Neural cell (in vitro differentiated cells): ENCODE results near the gene ZCWPW1. TPM values are rescaled to one million over a fixed set of nuclear protein-coding genes. Genes with fewer than 3 reads are reported as not detected.

Experiments used
- H2AFZ ChIP-seq: fragments of 200-600, 300-800 bp; sonication (generic), shearing (Covaris generic); 2 replicates; pipeline ENCODE4 v1.6.0; 2014; ENCODE audit warnings: low read depth, mild to moderate bottlenecking, antibody characterized with exemption, low read length, moderate library complexity
- H3F3A ChIP-seq: fragments of 200-600 bp; shearing (Covaris generic); 2 replicates; pipeline ENCODE4 v1.6.1; 2016; ENCODE audit warnings: mild to moderate bottlenecking, moderate library complexity, mixed read lengths, antibody characterized with exemption, low read length; ENCODE audit not compliant: insufficient read depth, poor library complexity, severe bottlenecking
- H3K27ac ChIP-seq: fragments of 200-600, 300-800 bp; sonication (generic), shearing (Covaris generic); 2 replicates; pipeline ENCODE4 v1.5.1; 2014; ENCODE audit warnings: mild to moderate bottlenecking, low read length, moderate library complexity
- H3K27me3 ChIP-seq: fragments of 300-800, 200-600 bp; sonication (generic), shearing (Covaris generic); 2 replicates; pipeline ENCODE4 v1.6.0; 2014; ENCODE audit warnings: mild to moderate bottlenecking, low read depth, low read length, moderate library complexity; ENCODE audit not compliant: insufficient read depth
- H3K36me3 ChIP-seq: fragments of 300-800, 200-600 bp; sonication (generic), shearing (Covaris generic); 2 replicates; pipeline ENCODE4 v1.5.1; 2014; ENCODE audit warnings: mild to moderate bottlenecking, antibody characterized with exemption, low read length, moderate library complexity; ENCODE audit not compliant: insufficient read depth
- H3K4me2 ChIP-seq: fragments of 300-800, 200-600 bp; sonication (generic), shearing (Covaris generic); 2 replicates; pipeline ENCODE4 v1.6.0; 2014; ENCODE audit warnings: mild to moderate bottlenecking, low read length
- H3K4me3 ChIP-seq: fragments of 300-800, 200-600 bp; sonication (generic), shearing (Covaris generic); 2 replicates; pipeline ENCODE4 v1.5.1; 2014; ENCODE audit warnings: mild to moderate bottlenecking, low read length, moderate library complexity
- H3K79me2 ChIP-seq: fragments of 200-600 bp; shearing (Covaris generic); replicated peaks from 2 replicates; pipeline ENCODE4 v1.6.0; 2014; ENCODE audit warnings: mild to moderate bottlenecking, low read length, moderate library complexity; ENCODE audit not compliant: insufficient read depth
- H3K9ac ChIP-seq: fragments of 300-800, 200-600 bp; sonication (generic), shearing (Covaris generic); 2 replicates; pipeline ENCODE4 v1.6.1; 2016; ENCODE audit warnings: mild to moderate bottlenecking, low read length, mixed read lengths
- H3K9me2 ChIP-seq: fragments of 200-600 bp; shearing (Covaris generic); 2 replicates; pipeline ENCODE4 v1.6.1; 2016; ENCODE audit warnings: mild to moderate bottlenecking, low read length, mixed read lengths; ENCODE audit not compliant: insufficient read depth
- H3K9me3 ChIP-seq: fragments of 200-600, 300-800 bp; sonication (generic), shearing (Covaris generic); 2 replicates; pipeline ENCODE4 v1.6.1; 2016; ENCODE audit warnings: mild to moderate bottlenecking, mixed run types, low read length, moderate library complexity, mixed read lengths
- H4K20me1 ChIP-seq: fragments of 200-600 bp; shearing (Covaris generic); 2 replicates; pipeline ENCODE4 v1.6.1; 2016; ENCODE audit warnings: mild to moderate bottlenecking, mixed run types; ENCODE audit not compliant: insufficient read depth
- EP300 ChIP-seq: fragments of 450-650 bp; conservative IDR thresholded peaks from 2 replicates; pipeline ENCODE4 v1.6.1; 2014; ENCODE audit warnings: antibody characterized with exemption, mild to moderate bottlenecking, moderate library complexity; ENCODE audit not compliant: poor library complexity, severe bottlenecking
- EZH2 ChIP-seq: fragments of 200-600, 300-800 bp; shearing (Covaris generic), sonication (generic); IDR thresholded peaks from 2 replicates; pipeline ENCODE4 v1.6.1; 2014; ENCODE audit warnings: antibody characterized with exemption, low read length, borderline replicate concordance, mild to moderate bottlenecking; ENCODE audit not compliant: insufficient read depth, poor library complexity, severe bottlenecking
- MXI1 ChIP-seq: fragments of 450-650 bp; conservative IDR thresholded peaks from 2 replicates; pipeline ENCODE4 v1.6.1; 2014; ENCODE audit warnings: antibody characterized with exemption, mild to moderate bottlenecking; ENCODE audit not compliant: poor library complexity, severe bottlenecking
- POLR2AphosphoS5 ChIP-seq: IDR thresholded peaks from 2 replicates; pipeline ENCODE4 v1.6.1; 2012
- RAD21 ChIP-seq: fragments of 450-650 bp; conservative IDR thresholded peaks from 2 replicates; pipeline ENCODE4 v1.6.1; 2014; ENCODE audit warnings: antibody characterized with exemption, mild to moderate bottlenecking, moderate library complexity
- SMC3 ChIP-seq: fragments of 450-650 bp; conservative IDR thresholded peaks from 2 replicates; pipeline ENCODE4 v1.6.1; 2014; ENCODE audit warnings: antibody characterized with exemption, mild to moderate bottlenecking, moderate library complexity; ENCODE audit not compliant: poor library complexity
- TAF1 ChIP-seq: IDR thresholded peaks from 2 replicates; pipeline ENCODE4 v1.6.1; 2012; ENCODE audit warnings: low read depth
- polyA plus RNA-seq: library from polyadenylated mRNA; depleted of rRNA; stranded (reverse); fragments of >200 nt; gene quantifications from 2 replicates; pipeline ENCODE4 v1.2.3, GENCODE V29; 2014
- TF ChIP-seq, protein P1 (sequence below): IDR thresholded peaks from 2 replicates; pipeline ENCODE4 v1.6.1; 2012; ENCODE audit warnings: borderline replicate concordance
- TF ChIP-seq, protein P2 (sequence below): fragments of 450-650 bp; IDR thresholded peaks from 2 replicates; pipeline ENCODE4 v1.5.1; 2014; ENCODE audit warnings: antibody characterized with exemption, mild to moderate bottlenecking, moderate library complexity; ENCODE audit not compliant: poor library complexity, severe bottlenecking

Gene ZCWPW1
- polyA plus RNA-seq, 1 donor from 2014 or later = 6.8 TPM

DNA sequence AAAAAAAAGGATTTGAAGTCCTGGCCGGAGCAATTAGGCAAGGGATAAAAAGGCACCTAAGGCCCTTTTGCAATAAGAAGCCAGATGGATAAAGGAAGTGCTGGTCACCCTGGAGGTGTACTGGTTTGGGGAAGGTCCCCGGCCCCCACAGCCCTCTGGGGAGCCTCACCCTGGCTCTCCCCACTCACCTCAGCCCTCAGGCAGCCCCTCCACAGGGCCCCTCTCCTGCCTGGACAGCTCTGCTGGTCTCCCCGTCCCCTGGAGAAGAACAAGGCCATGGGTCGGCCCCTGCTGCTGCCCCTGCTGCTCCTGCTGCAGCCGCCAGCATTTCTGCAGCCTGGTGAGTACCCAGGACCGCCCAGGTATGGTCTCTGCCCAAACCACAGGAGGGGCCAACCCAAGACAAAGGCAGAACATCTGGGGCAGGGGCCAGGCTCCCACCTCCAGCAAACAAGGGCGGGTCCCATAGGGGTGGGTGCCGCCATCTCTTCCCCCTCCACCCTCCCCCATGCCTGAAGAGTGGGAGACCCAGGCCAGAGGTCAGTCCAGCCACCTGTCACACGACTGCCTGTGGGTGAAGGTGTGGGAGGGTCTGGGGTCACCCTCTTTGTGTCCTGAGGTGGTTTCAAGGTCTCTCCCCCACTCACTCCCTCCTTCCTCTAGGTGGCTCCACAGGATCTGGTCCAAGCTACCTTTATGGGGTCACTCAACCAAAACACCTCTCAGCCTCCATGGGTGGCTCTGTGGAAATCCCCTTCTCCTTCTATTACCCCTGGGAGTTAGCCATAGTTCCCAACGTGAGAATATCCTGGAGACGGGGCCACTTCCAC lies 70.3 kb downstream of the ZCWPW1 start, which contains the start of gene PILRB:
Gene PILRB, plus strand, starts transcription at position 91 of the 830 bp plus-strand sequence. Its CDS starts 186 bp downstream, at position 277.
- H3K4me2 ChIP-seq = no peak within 1 kb of the TSS
- no peaks in the 10 kb centered on the region for H3K9me3 ChIP-seq
- no peak within 1 kb of the TSS for H2AFZ ChIP-seq
- H3K4me3 ChIP-seq = no peak within 1 kb of the TSS
- TF ChIP-seq, protein P1, sequence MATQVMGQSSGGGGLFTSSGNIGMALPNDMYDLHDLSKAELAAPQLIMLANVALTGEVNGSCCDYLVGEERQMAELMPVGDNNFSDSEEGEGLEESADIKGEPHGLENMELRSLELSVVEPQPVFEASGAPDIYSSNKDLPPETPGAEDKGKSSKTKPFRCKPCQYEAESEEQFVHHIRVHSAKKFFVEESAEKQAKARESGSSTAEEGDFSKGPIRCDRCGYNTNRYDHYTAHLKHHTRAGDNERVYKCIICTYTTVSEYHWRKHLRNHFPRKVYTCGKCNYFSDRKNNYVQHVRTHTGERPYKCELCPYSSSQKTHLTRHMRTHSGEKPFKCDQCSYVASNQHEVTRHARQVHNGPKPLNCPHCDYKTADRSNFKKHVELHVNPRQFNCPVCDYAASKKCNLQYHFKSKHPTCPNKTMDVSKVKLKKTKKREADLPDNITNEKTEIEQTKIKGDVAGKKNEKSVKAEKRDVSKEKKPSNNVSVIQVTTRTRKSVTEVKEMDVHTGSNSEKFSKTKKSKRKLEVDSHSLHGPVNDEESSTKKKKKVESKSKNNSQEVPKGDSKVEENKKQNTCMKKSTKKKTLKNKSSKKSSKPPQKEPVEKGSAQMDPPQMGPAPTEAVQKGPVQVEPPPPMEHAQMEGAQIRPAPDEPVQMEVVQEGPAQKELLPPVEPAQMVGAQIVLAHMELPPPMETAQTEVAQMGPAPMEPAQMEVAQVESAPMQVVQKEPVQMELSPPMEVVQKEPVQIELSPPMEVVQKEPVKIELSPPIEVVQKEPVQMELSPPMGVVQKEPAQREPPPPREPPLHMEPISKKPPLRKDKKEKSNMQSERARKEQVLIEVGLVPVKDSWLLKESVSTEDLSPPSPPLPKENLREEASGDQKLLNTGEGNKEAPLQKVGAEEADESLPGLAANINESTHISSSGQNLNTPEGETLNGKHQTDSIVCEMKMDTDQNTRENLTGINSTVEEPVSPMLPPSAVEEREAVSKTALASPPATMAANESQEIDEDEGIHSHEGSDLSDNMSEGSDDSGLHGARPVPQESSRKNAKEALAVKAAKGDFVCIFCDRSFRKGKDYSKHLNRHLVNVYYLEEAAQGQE = no peak
- TF ChIP-seq POLR2AphosphoS5 (no peak), TAF1 (no peak)
- no peak within 1 kb of the TSS for H3K27ac ChIP-seq
- H4K20me1 ChIP-seq = no peaks in the 10 kb centered on the region
- no peaks in the 10 kb centered on the region for H3K36me3 ChIP-seq
- H3K9ac ChIP-seq = no peak within 1 kb of the TSS
- no peaks in the 10 kb centered on the region for H3K79me2 ChIP-seq
- H3K27me3 ChIP-seq = no peaks in the 10 kb centered on the region
- H3F3A ChIP-seq = no peaks in the 10 kb centered on the region
- no peaks in the 10 kb centered on the region for H3K9me2 ChIP-seq

DNA sequence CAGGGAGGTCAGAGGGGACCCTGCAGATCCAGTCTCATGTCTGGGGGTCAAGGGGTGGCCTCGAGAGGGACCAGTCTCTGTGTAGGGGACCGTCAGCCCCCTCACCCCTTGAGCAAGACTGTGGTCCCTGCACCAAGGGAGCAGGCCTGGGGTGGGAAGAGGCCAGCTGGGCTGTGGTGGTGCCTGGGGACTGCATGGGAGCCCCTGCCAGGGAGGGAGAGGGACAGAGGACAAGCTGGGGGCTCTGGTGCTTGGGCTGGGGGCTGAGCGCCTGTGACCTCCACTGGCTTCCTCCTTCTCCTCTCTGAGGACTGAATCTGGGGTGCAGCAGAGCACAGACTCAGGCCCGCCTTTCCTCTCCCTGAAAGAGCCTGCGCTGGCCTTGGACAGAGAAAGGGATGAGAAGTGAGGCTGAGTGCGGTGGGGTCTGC lies 71.4 kb downstream of the ZCWPW1 start:
- Histone ChIP-seq H3K9me2 (no peaks in the 10 kb centered on the region), H2AFZ (no peak overlapping the region), H3K4me2 (no peak overlapping the region), H3K4me3 (no peak overlapping the region), H4K20me1 (no peaks in the 10 kb centered on the region), H3K9ac (no peak overlapping the region), H3K27me3 (no peaks in the 10 kb centered on the region), H3K27ac (no peak overlapping the region), H3K79me2 (no peaks in the 10 kb centered on the region), H3K36me3 (no peaks in the 10 kb centered on the region), H3K9me3 (no peaks in the 10 kb centered on the region), H3F3A (no peaks in the 10 kb centered on the region)
- TF ChIP-seq, protein P1 = no peak
- TF ChIP-seq EP300 (no peak), EZH2 (no peak), POLR2AphosphoS5 (no peak), RAD21 (no peak), TAF1 (no peak), SMC3 (no peak), MXI1 (no peak)
- TF ChIP-seq, protein P2, sequence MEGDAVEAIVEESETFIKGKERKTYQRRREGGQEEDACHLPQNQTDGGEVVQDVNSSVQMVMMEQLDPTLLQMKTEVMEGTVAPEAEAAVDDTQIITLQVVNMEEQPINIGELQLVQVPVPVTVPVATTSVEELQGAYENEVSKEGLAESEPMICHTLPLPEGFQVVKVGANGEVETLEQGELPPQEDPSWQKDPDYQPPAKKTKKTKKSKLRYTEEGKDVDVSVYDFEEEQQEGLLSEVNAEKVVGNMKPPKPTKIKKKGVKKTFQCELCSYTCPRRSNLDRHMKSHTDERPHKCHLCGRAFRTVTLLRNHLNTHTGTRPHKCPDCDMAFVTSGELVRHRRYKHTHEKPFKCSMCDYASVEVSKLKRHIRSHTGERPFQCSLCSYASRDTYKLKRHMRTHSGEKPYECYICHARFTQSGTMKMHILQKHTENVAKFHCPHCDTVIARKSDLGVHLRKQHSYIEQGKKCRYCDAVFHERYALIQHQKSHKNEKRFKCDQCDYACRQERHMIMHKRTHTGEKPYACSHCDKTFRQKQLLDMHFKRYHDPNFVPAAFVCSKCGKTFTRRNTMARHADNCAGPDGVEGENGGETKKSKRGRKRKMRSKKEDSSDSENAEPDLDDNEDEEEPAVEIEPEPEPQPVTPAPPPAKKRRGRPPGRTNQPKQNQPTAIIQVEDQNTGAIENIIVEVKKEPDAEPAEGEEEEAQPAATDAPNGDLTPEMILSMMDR = no peak
